H9 (cell line): ENCODE measurements around the gene NRM. TPM values are rescaled to one million over a fixed set of nuclear protein-coding genes. Genes with fewer than 3 reads are reported as not detected.
"Not testable (repeated sequence)": the region's sequence is repeated elsewhere in the genome, so short reads cannot be mapped to it uniquely, and the experiment has no call there.

Source experiments
- DNase-seq: peaks from one replicate; pipeline ENCODE4 v3.0.0-alpha.2; 2017
- H2AFZ ChIP-seq: one replicate; pipeline ENCODE4 v1.6.1; 2013; ENCODE audit warnings: mild to moderate bottlenecking, low read length, control low read depth, moderate library complexity
- H2AK5ac ChIP-seq: 2 replicates; pipeline ENCODE4 v1.6.1; 2013; ENCODE audit warnings: low read length, control low read depth, mixed read lengths; ENCODE audit not compliant: insufficient read length
- H2BK120ac ChIP-seq: one replicate; pipeline ENCODE4 v1.6.1; 2013; ENCODE audit warnings: low read depth, mild to moderate bottlenecking, low read length, control low read depth, inconsistent platforms; ENCODE audit not compliant: poor library complexity, severe bottlenecking
- H2BK12ac ChIP-seq: 2 replicates; pipeline ENCODE4 v1.6.1; 2013; ENCODE audit warnings: low read length, control low read depth, mixed read lengths, low read depth; ENCODE audit not compliant: insufficient read length
- H2BK15ac ChIP-seq: 2 replicates; pipeline ENCODE4 v1.6.1; 2013; ENCODE audit warnings: low read depth, low read length, control low read depth
- H2BK20ac ChIP-seq: one replicate; pipeline ENCODE4 v1.6.1; 2013; ENCODE audit warnings: low read depth, mild to moderate bottlenecking, low read length, control low read depth, inconsistent platforms; ENCODE audit not compliant: poor library complexity, severe bottlenecking
- H2BK5ac ChIP-seq: 2 replicates; pipeline ENCODE4 v1.6.1; 2013; ENCODE audit warnings: low read length, control low read depth, mixed read lengths; ENCODE audit not compliant: insufficient read length
- H3K14ac ChIP-seq: 2 replicates; pipeline ENCODE4 v1.6.1; 2013; ENCODE audit warnings: low read length, control low read depth; ENCODE audit not compliant: insufficient read depth
- H3K18ac ChIP-seq: 2 replicates; pipeline ENCODE4 v1.6.1; 2013; ENCODE audit warnings: low read depth, mild to moderate bottlenecking, mixed read lengths, low read length, control low read depth; ENCODE audit not compliant: insufficient read length
- H3K23ac ChIP-seq: 2 replicates; pipeline ENCODE4 v1.6.1; 2013; ENCODE audit warnings: low read length, control low read depth, mixed read lengths, low read depth; ENCODE audit not compliant: insufficient read length
- H3K23me2 ChIP-seq: 2 replicates; pipeline ENCODE4 v1.6.1; 2013; ENCODE audit warnings: low read depth, mild to moderate bottlenecking, mixed read lengths, low read length, control low read depth; ENCODE audit not compliant: insufficient read length, poor library complexity, severe bottlenecking
- H3K27ac ChIP-seq: 2 replicates; pipeline ENCODE4 v1.5.1; 2013; ENCODE audit warnings: low read length, control low read depth, mixed read lengths, low read depth; ENCODE audit not compliant: insufficient read length
- H3K27me3 ChIP-seq: 2 replicates; pipeline ENCODE4 v1.6.1; 2013; ENCODE audit warnings: low read length, control low read depth, inconsistent platforms; ENCODE audit not compliant: insufficient read depth
- H3K4ac ChIP-seq: 2 replicates; pipeline ENCODE4 v1.6.1; 2013; ENCODE audit warnings: low read depth, mild to moderate bottlenecking, control low read depth, inconsistent platforms, low read length, moderate library complexity
- H3K4me1 ChIP-seq: 2 replicates; pipeline ENCODE4 v1.6.1; 2013; ENCODE audit warnings: low read length, control low read depth, inconsistent platforms; ENCODE audit not compliant: insufficient read depth
- H3K4me2 ChIP-seq: 2 replicates; pipeline ENCODE4 v1.6.1; 2013; ENCODE audit warnings: low read length, control low read depth, mixed read lengths; ENCODE audit not compliant: insufficient read length, insufficient read depth
- H3K56ac ChIP-seq: 2 replicates; pipeline ENCODE4 v1.6.1; 2013; ENCODE audit warnings: low read depth, mild to moderate bottlenecking, mixed read lengths, low read length, control low read depth; ENCODE audit not compliant: insufficient read length
- H3K79me1 ChIP-seq: 2 replicates; pipeline ENCODE4 v1.6.1; 2013; ENCODE audit warnings: low read depth, mild to moderate bottlenecking, moderate library complexity, low read length, control low read depth, inconsistent platforms; ENCODE audit not compliant: insufficient read depth, poor library complexity, severe bottlenecking
- H3K79me2 ChIP-seq: 2 replicates; pipeline ENCODE4 v1.6.1; 2013; ENCODE audit warnings: low read length, control low read depth, inconsistent platforms; ENCODE audit not compliant: insufficient read depth
- H3K9ac ChIP-seq: 2 replicates; pipeline ENCODE4 v1.6.1; 2013; ENCODE audit warnings: low read length, control low read depth, mixed read lengths; ENCODE audit not compliant: insufficient read length; ENCODE audit errors: extremely low read depth
- H3K9me3 ChIP-seq: one replicate; pipeline ENCODE4 v1.6.1; 2013; ENCODE audit warnings: low read depth, low read length, inconsistent platforms; ENCODE audit not compliant: control insufficient read depth
- H3T11ph ChIP-seq: one replicate; pipeline ENCODE4 v1.6.1; 2013; ENCODE audit warnings: mild to moderate bottlenecking, low read length, control low read depth, inconsistent platforms
- H4K20me1 ChIP-seq: one replicate; pipeline ENCODE4 v1.6.1; 2013; ENCODE audit not compliant: control insufficient read depth, insufficient read length, insufficient read depth
- H4K5ac ChIP-seq: 2 replicates; pipeline ENCODE4 v1.6.1; 2013; ENCODE audit warnings: low read depth, mild to moderate bottlenecking, mixed read lengths, low read length, control low read depth; ENCODE audit not compliant: insufficient read length
- H4K8ac ChIP-seq: replicated peaks from 2 replicates; pipeline ENCODE4 v1.6.1; 2013; ENCODE audit warnings: low read length, control low read depth, mixed read lengths, low read depth; ENCODE audit not compliant: insufficient read length
- H4K91ac ChIP-seq: 2 replicates; pipeline ENCODE4 v1.6.1; 2013; ENCODE audit warnings: low read depth, mild to moderate bottlenecking, moderate library complexity, mixed read lengths, low read length, control low read depth; ENCODE audit not compliant: insufficient read length
- H3K27ac Mint-ChIP-seq, 3 experiments: 2 replicates in 2 of 3; 3 replicates in 1 of 3; pipeline ENCODE4 v1.8.0; 2020 to 2021; ENCODE audit warnings: mixed read lengths in 3 of 3, mild to moderate bottlenecking in 1 of 3, moderate library complexity in 1 of 3
- H3K27me3 Mint-ChIP-seq: 2 replicates; pipeline ENCODE4 v1.8.0; 2021; ENCODE audit warnings: low read depth, mild to moderate bottlenecking, moderate library complexity, mixed read lengths
- H3K36me3 Mint-ChIP-seq, 3 experiments: 2 replicates in 2 of 3; 3 replicates in 1 of 3; pipeline ENCODE4 v1.8.0; 2020 to 2021; ENCODE audit warnings: low read depth in 3 of 3, mixed read lengths in 3 of 3; ENCODE audit not compliant: insufficient read depth in 1 of 3
- H3K4me1 Mint-ChIP-seq, 2 experiments: 2 replicates each; pipeline ENCODE4 v1.8.0; 2020; ENCODE audit warnings: mixed read lengths in 2 of 2
- H3K4me3 Mint-ChIP-seq, 2 experiments: 2 replicates in 1 of 2; 3 replicates in 1 of 2; pipeline ENCODE4 v1.8.0; 2020 to 2021; ENCODE audit warnings: mild to moderate bottlenecking in 2 of 2, mixed read lengths in 2 of 2, moderate library complexity in 1 of 2
- H3K9me3 Mint-ChIP-seq, 2 experiments: 2 replicates in 1 of 2; 3 replicates in 1 of 2; pipeline ENCODE4 v1.8.0; 2020; ENCODE audit warnings: mild to moderate bottlenecking in 2 of 2, mixed read lengths in 2 of 2, moderate library complexity in 1 of 2
- WGBS: extraction: QIAGEN DNeasy Blood & Tissue Kit; methylation state at CpG from one replicate; pipeline ENCODE4 v1.1.7; 2013; ENCODE audit warnings: missing lambda C conversion rate, low lambda C conversion rate, mixed read lengths; ENCODE audit not compliant: insufficient read length; ENCODE audit errors: extremely low coverage; 5-methylcytosine and 5-hydroxymethylcytosine counted together
- total RNA-seq: library from RNA; stranded (reverse); gene quantifications from 2 replicates; pipeline ENCODE4 v1.2.1, GENCODE V29; 2021
- TF ChIP-seq, protein P1 (sequence below): fragments of 200-600 bp; sonication (generic); conservative IDR thresholded peaks from 3 replicates; pipeline ENCODE4 v1.8.0; 2021; ENCODE audit warnings: antibody characterized with exemption, mild to moderate bottlenecking

NRM gene
- total RNA-seq, 1 experiment from 2014 or later: 36.5 TPM

DNA sequence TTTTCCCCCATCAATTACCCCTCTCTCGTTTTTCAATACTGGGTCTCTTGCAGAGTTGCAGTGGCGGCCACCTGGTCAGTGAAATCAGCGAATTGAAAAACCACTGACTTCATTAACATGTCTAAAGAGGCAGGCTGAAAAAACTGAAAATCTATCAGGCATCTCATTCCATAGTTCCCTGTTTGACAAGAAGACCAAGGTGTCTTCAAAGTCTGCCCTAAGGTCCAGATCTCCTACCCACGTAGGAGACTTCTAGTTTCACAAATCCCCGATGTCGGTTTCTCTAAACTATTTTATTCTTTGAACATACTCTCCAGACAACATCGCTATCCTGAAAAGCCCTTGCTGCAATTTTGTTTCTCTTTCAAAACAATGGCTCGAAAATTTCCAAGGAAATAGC, 28.6 kb upstream of the NRM start:
- Histone ChIP-seq H3K56ac (no peak overlapping the region), H4K20me1 (no peaks in the 10 kb centered on the region), H3K18ac (peak overlapping the region; percentile 78), H4K5ac (peak overlapping the region; percentile 58), H2BK20ac (no peak overlapping the region), H3K4me2 (peak overlapping the region; percentile 92), H3K23ac (no peak overlapping the region), H2BK5ac (peak overlapping the region; percentile 79), H4K91ac (no peak overlapping the region), H2AK5ac (no peak overlapping the region), H3K27ac (peak overlapping the region; percentile 81), H2BK15ac (no peak overlapping the region), H3K23me2 (peaks cover 15% of the 10 kb centered on the region), H3K4me1 (no peaks in the 10 kb centered on the region), H3K79me2 (peaks cover 11% of the 10 kb centered on the region; the same call in 1 of the 2 replicates), H3K14ac (peak overlapping the region; percentile 75; the same call in 1 of the 2 replicates), H4K8ac (no peak overlapping the region), H3K9me3 (no peaks in the 10 kb centered on the region), H2BK120ac (no peak overlapping the region), H2AFZ (no peak overlapping the region), H3K9ac (peak overlapping the region; percentile 90), H2BK12ac (no peak overlapping the region), H3T11ph (no peak overlapping the region), H3K4ac (no peak overlapping the region; the same call in 1 of the 2 replicates), H3K79me1 (no peaks in the 10 kb centered on the region), H3K27me3 (no peaks in the 10 kb centered on the region)
- Mint-ChIP-seq H3K27ac (peak overlapping the region; percentile 99 to 100 (median 99)), H3K4me3 (peak overlapping the region; percentile 93 to 98), H3K4me1 (peaks cover 37 to 49% of the 10 kb centered on the region in 2 experiments), H3K27me3 (peaks cover 3% of the 10 kb centered on the region; the same call in 1 of the 2 replicates), H3K9me3 (peaks cover 6 to 7% of the 10 kb centered on the region in 2 experiments; a peak in 4 of 5 replicates), H3K36me3 (peaks cover 42 to 58% (median 54%) of the 10 kb centered on the region in 3 experiments)
- TF ChIP-seq, protein P1, sequence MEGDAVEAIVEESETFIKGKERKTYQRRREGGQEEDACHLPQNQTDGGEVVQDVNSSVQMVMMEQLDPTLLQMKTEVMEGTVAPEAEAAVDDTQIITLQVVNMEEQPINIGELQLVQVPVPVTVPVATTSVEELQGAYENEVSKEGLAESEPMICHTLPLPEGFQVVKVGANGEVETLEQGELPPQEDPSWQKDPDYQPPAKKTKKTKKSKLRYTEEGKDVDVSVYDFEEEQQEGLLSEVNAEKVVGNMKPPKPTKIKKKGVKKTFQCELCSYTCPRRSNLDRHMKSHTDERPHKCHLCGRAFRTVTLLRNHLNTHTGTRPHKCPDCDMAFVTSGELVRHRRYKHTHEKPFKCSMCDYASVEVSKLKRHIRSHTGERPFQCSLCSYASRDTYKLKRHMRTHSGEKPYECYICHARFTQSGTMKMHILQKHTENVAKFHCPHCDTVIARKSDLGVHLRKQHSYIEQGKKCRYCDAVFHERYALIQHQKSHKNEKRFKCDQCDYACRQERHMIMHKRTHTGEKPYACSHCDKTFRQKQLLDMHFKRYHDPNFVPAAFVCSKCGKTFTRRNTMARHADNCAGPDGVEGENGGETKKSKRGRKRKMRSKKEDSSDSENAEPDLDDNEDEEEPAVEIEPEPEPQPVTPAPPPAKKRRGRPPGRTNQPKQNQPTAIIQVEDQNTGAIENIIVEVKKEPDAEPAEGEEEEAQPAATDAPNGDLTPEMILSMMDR: no peak
- no peak for DNase-seq
- WGBS: no CpG with 5 or more reads among the region's 8 CpGs

DNA sequence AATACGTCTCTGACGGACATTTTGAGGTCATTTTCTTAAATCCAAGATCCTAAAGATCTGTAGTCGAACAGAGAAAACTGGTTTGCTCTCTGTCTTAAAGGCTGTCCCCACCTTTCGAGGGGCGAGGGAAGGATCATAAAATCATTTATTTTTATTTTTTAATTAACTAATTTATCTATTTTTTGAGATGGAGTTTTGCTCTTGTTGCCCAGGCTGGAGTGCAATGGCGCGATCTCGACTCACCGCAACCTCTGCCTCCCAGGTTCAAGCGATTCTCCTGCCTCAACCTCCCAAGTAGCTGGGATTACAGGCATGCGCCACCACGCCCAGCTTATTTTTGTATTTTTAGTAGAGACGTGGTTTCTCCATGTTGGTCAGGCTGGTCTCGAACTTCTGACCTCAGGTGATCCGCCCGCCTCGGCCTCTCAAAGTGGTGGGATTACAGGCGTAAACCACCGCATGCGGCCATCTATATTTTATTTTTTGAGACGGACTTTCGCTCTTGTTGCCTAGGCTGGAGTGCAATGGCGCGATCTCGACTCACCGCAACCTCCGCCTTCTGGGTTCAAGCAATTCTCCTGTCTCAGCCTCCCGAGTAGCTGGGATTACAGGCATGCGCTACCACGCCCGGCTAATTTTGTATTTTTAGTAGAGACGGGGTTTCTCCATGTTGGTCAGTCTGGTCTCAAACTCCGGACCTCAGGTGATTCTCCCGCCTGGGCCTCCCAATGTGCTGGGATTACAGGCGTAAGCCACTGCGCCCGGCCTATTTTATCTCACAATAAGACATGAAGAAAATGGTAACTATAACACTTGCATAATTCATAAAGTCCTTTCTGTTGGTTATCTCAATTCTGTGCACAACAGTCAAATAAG, 27.3 kb upstream of the NRM start:
- not testable (repeated sequence) for H3K4ac ChIP-seq
- peaks cover 38 to 58% (median 53%) of the 10 kb centered on the region in 3 experiments for H3K36me3 Mint-ChIP-seq
- peaks cover 29 to 36% of the 10 kb centered on the region in 2 experiments for H3K4me1 Mint-ChIP-seq

More for the DNA sequence above, 27.3 kb upstream of the NRM start:
- Histone ChIP-seq H3K27ac (peak overlapping the region; percentile 90), H3K79me2 (peaks cover 11% of the 10 kb centered on the region; the same call in 1 of the 2 replicates), H3K18ac (peak overlapping the region; percentile 81), H4K5ac (peak overlapping the region; percentile 31), H3K56ac (peak overlapping the region; percentile 4), H3K9ac (peak overlapping the region; percentile 92), H2BK5ac (peak overlapping the region; percentile 33), H3K23me2 (peaks cover 15% of the 10 kb centered on the region), H3K4me2 (peak overlapping the region; percentile 37)
- not testable (repeated sequence) for H3K9me3 ChIP-seq, H4K8ac ChIP-seq, H3K9me3 Mint-ChIP-seq, H3K4me1 ChIP-seq, H3K27me3 ChIP-seq, H3T11ph ChIP-seq, H4K91ac ChIP-seq, H2BK20ac ChIP-seq, H2AK5ac ChIP-seq, H3K23ac ChIP-seq, H2BK120ac ChIP-seq, H2BK15ac ChIP-seq, DNase-seq, H3K79me1 ChIP-seq, H4K20me1 ChIP-seq, H3K14ac ChIP-seq, H2AFZ ChIP-seq, H3K27me3 Mint-ChIP-seq, H2BK12ac ChIP-seq
- WGBS: no CpG with 5 or more reads among the region's 37 CpGs
- peak overlapping the region; percentile 93 to 98 for H3K4me3 Mint-ChIP-seq
- H3K27ac Mint-ChIP-seq: peak overlapping the region; percentile 100
